ES-I3 (cell line): ENCODE results near the gene EVX2.

Experiments used
- H3K36me3 ChIP-seq: 2 replicates; pipeline ENCODE4 v1.6.1; 2013; ENCODE audit warnings: mild to moderate bottlenecking, low read length, control low read depth, moderate library complexity; ENCODE audit not compliant: insufficient read depth
- H3K4me1 ChIP-seq: 2 replicates; pipeline ENCODE4 v1.6.1; 2013; ENCODE audit warnings: mild to moderate bottlenecking, control low read depth, low read length; ENCODE audit not compliant: insufficient read depth
- H3K9ac ChIP-seq: 2 replicates; pipeline ENCODE4 v1.6.1; 2013; ENCODE audit warnings: low read depth, mild to moderate bottlenecking, low read length, moderate library complexity
- H3K9me3 ChIP-seq: 2 replicates; pipeline ENCODE4 v1.6.1; 2013; ENCODE audit warnings: mild to moderate bottlenecking, low read length, moderate library complexity; ENCODE audit not compliant: control insufficient read depth, insufficient read depth

EVX2 gene

GRCh38 chr2:176083796-176084261 lies at the start of gene EVX2:
Gene EVX2 (minus strand): TSS chr2:176083962. CDS start chr2:176083776, 186 bp downstream.
- no peaks in the 10 kb centered on the region for H3K36me3 ChIP-seq
- no peaks in the 10 kb centered on the region for H3K4me1 ChIP-seq
- no peaks in the 10 kb centered on the region for H3K9me3 ChIP-seq
- H3K9ac ChIP-seq, result peak within 1 kb of the TSS; percentile 24; the same call in 1 of the 2 replicates

- H3K9me3 ChIP-seq, result no peaks in the 10 kb centered on the region; the same call in 1 of the 2 replicates
- no peak overlapping the region for H3K9ac ChIP-seq
- no peaks in the 10 kb centered on the region for H3K36me3 ChIP-seq
- 0 out of 2 replicates have a peak, but pooled peaks cover 3% of the 10 kb centered on the region for H3K4me1 ChIP-seq
Observed at GRCh38 chr2:176133389-176133788, 49.6 kb upstream of the EVX2 start.

GRCh38 chr2:176132205-176133171 lies 48.7 kb upstream of the EVX2 start:
- Histone ChIP-seq H3K9ac (no peak overlapping the region), H3K9me3 (no peaks in the 10 kb centered on the region; the same call in 1 of the 2 replicates), H3K36me3 (no peaks in the 10 kb centered on the region), H3K4me1 (0 out of 2 replicates have a peak, but pooled peaks cover 3% of the 10 kb centered on the region)

DNA sequence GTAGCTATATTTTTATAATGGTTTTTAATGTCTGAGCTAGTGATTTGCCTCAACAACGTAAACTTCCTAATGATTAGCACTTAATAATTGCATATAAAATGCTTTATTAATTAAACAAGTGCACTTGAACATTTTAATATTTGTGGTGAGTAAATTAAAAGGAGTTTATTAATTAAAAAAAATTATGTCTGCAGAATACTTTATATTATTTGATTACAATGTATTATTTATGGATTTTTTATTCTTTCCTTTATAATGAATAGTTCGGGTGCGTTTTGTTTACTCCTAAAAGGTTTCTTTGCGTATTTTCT lies 48.0 kb upstream of the EVX2 start:
- no peak overlapping the region for H3K9ac ChIP-seq
- H3K4me1 ChIP-seq, result 0 out of 2 replicates have a peak, but pooled peaks cover 3% of the 10 kb centered on the region
- H3K9me3 ChIP-seq, result no peaks in the 10 kb centered on the region; the same call in 1 of the 2 replicates
- no peaks in the 10 kb centered on the region for H3K36me3 ChIP-seq

GRCh38 chr2:176130957-176131847 lies 47.4 kb upstream of the EVX2 start:
- Histone ChIP-seq H3K9me3 (no peaks in the 10 kb centered on the region; the same call in 1 of the 2 replicates), H3K9ac (no peak overlapping the region; the same call in 1 of the 2 replicates), H3K4me1 (0 out of 2 replicates have a peak, but pooled peaks cover 3% of the 10 kb centered on the region), H3K36me3 (no peaks in the 10 kb centered on the region)

DNA sequence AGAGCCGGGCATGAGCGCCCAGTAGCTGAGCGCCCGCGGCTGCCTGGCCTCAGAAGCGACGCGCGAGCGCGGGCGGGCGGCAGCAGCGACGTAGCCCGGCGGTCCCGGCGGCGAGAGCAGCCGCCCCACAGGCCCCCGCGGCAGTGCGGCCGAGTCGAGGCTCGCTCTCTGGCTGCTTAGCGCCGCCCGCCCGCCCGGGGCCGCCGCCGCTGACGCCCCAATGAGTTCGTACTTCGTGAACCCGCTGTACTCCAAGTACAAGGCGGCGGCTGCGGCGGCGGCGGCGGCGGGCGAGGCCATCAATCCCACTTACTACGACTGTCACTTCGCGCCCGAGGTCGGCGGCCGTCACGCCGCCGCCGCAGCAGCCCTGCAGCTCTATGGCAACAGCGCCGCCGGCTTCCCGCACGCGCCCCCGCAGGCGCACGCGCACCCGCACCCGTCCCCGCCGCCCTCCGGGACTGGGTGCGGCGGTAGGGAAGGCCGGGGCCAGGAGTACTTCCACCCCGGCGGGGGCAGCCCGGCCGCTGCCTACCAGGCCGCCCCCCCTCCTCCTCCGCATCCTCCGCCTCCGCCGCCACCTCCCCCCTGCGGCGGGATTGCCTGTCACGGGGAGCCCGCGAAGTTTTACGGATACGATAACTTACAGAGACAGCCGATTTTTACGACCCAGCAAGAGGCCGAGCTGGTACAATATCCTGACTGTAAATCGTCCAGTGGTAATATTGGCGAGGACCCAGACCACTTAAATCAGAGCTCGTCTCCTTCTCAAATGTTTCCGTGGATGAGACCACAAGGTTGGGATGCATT lies 46.6 kb upstream of the EVX2 start:
- Histone ChIP-seq H3K4me1 (0 out of 2 replicates have a peak, but pooled peaks cover 3% of the 10 kb centered on the region), H3K36me3 (no peaks in the 10 kb centered on the region), H3K9ac (peak overlapping the region; percentile 28; the same call in 1 of the 2 replicates), H3K9me3 (no peaks in the 10 kb centered on the region; the same call in 1 of the 2 replicates)

DNA sequence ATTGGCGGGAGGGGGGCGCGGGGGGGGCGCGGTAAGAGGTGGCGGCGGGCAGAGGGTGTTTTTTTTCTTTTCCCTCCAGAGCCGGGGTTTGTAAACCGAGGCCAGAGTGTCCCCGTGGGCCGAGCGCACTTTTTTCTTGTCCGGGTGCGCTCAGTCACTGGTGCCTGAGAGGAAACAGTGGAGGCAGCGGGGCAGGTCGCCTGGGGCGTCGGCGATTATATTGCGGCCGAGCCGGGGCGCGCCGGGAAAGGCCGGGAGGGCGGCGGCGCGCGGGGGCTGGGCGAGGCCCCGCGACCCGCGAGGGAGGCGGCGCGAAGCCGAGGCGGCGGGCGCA lies 46.0 kb upstream of the EVX2 start:
- no peaks in the 10 kb centered on the region for H3K9me3 ChIP-seq
- H3K9ac ChIP-seq, result peak overlapping the region; percentile 28; the same call in 1 of the 2 replicates
- 0 out of 2 replicates have a peak, but pooled peaks cover 3% of the 10 kb centered on the region for H3K4me1 ChIP-seq
- no peaks in the 10 kb centered on the region for H3K36me3 ChIP-seq

GRCh38 chr2:176128982-176129796 lies 45.4 kb upstream of the EVX2 start, which contains the start of gene HOXD8:
Gene HOXD8 (plus strand): TSS chr2:176129705. CDS start chr2:176130367, 662 bp downstream.
- H3K9me3 ChIP-seq, result no peaks in the 10 kb centered on the region
- no peaks in the 10 kb centered on the region for H3K36me3 ChIP-seq
- 0 out of 2 replicates have a peak, but pooled peaks cover 3% of the 10 kb centered on the region for H3K4me1 ChIP-seq
- H3K9ac ChIP-seq, result peak within 1 kb of the TSS; percentile 32; the same call in 1 of the 2 replicates

GRCh38 chr2:176128172-176128981 lies 44.6 kb upstream of the EVX2 start:
- H3K4me1 ChIP-seq, result 0 out of 2 replicates have a peak, but pooled peaks cover 3% of the 10 kb centered on the region
- no peaks in the 10 kb centered on the region for H3K9me3 ChIP-seq
- H3K36me3 ChIP-seq, result no peaks in the 10 kb centered on the region
- peak overlapping the region; percentile 32; the same call in 1 of the 2 replicates for H3K9ac ChIP-seq

DNA sequence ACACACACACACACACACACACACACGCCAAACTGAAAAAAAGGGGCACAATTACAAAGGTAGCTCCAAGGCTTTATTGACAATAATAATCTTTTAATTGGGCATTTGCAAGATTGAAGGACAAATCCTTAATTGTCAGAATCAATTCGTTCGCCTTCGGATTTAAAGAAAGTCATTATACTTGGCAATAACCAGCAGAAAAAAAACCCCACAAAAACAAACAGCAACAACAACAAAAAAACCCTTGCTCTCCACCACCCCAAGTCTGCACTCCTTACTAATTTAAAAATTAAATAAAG lies 44.0 kb upstream of the EVX2 start:
- 0 out of 2 replicates have a peak, but pooled peaks cover 3% of the 10 kb centered on the region for H3K4me1 ChIP-seq
- H3K9me3 ChIP-seq, result no peaks in the 10 kb centered on the region
- H3K36me3 ChIP-seq, result no peaks in the 10 kb centered on the region
- no peak overlapping the region for H3K9ac ChIP-seq

GRCh38 chr2:176126929-176127773 lies 43.4 kb upstream of the EVX2 start:
- no peaks in the 10 kb centered on the region for H3K36me3 ChIP-seq
- no peak overlapping the region for H3K9ac ChIP-seq
- 0 out of 2 replicates have a peak, but pooled peaks cover under 1% of the 10 kb centered on the region for H3K4me1 ChIP-seq
- no peaks in the 10 kb centered on the region for H3K9me3 ChIP-seq

GRCh38 chr2:176125772-176126054 lies 42.0 kb upstream of the EVX2 start:
- Histone ChIP-seq H3K9me3 (no peaks in the 10 kb centered on the region), H3K9ac (no peak overlapping the region), H3K4me1 (no peaks in the 10 kb centered on the region), H3K36me3 (no peaks in the 10 kb centered on the region)
